GM12891 (cell line): Measurements from ENCODE around the gene GINS2.

ENCODE experiments used
- PAX5 ChIP-seq: IDR thresholded peaks from 2 replicates; pipeline ENCODE4 v1.6.1; 2011; ENCODE audit warnings: low read length, moderate library complexity, mild to moderate bottlenecking; ENCODE audit not compliant: insufficient read depth, severe bottlenecking
- POLR2A ChIP-seq: IDR thresholded peaks from 2 replicates; pipeline ENCODE4 v1.6.1; 2011; ENCODE audit warnings: low read depth, low read length, control low read depth
- POLR2AphosphoS5 ChIP-seq: IDR thresholded peaks from 2 replicates; pipeline ENCODE4 v1.6.1; 2011; ENCODE audit warnings: low read depth, low read length, control low read depth
- SPI1 ChIP-seq: IDR thresholded peaks from 2 replicates; pipeline ENCODE4 v1.6.1; 2011; ENCODE audit warnings: low read depth, low read length, control low read depth
- TAF1 ChIP-seq: IDR thresholded peaks from 2 replicates; pipeline ENCODE4 v1.6.1; 2011; ENCODE audit warnings: low read depth, low read length, control low read depth

DNA sequence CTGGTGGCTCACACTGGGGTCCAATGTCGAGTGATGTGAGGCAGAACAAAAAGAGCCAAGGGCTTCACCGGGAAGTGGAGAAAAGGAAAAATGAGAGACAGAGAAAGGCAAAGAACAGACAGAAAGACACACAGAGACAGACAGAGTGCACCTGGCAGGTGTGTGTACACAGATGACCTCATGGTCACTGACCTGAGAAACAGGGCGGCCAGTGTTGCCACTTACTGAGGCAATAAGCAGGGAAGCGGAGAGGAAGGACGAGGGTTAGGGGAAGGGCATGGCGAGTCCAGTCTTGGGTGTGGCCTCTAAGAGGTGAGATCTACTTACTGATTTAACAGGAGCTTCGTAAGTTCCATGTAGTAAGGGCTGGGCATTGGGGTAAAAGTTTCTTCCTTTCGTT, 7.5 kb downstream of the GINS2 start:
- TF ChIP-seq TAF1 (no peak), POLR2AphosphoS5 (no peak), POLR2A (no peak), SPI1 (no peak), PAX5 (no peak)
